CD4-positive, alpha-beta T cell treated with Interleukin-17A for 1 hour (primary cell): ENCODE measurements around the gene CA10.

Source experiments
- DNase-seq: peaks from one replicate; pipeline ENCODE4 v3.0.0-alpha.2; 2020

The CA10 gene

GRCh38 chr17:51855806-51856205 is 302.7 kb downstream of the CA10 start:
- no peak for DNase-seq

- DNase-seq, result no peak
Measured at GRCh38 chr17:51853857-51854256, 304.7 kb downstream of the CA10 start.

GRCh38 chr17:51852603-51853002 is 305.9 kb downstream of the CA10 start:
- no peak for DNase-seq

GRCh38 chr17:51850201-51850600 is 308.3 kb downstream of the CA10 start:
- no peak for DNase-seq

GRCh38 chr17:51848451-51848850 is 310.1 kb downstream of the CA10 start:
- no peak for DNase-seq

- DNase-seq, result no peak
Measured at GRCh38 chr17:51846566-51846965, 311.9 kb downstream of the CA10 start.

GRCh38 chr17:51845776-51846175 is 312.7 kb downstream of the CA10 start:
- DNase-seq, result no peak

- no peak for DNase-seq
Measured at GRCh38 chr17:51842763-51843162, 315.8 kb downstream of the CA10 start.

GRCh38 chr17:51841669-51842068 is 316.8 kb downstream of the CA10 start:
- no peak for DNase-seq

GRCh38 chr17:51840688-51841087 is 317.8 kb downstream of the CA10 start:
- no peak for DNase-seq

- DNase-seq, result no peak
Measured at GRCh38 chr17:51833620-51834019, 324.9 kb downstream of the CA10 start.

- no peak for DNase-seq
Measured at GRCh38 chr17:51833045-51833444, 325.5 kb downstream of the CA10 start.

- no peak for DNase-seq
Measured at GRCh38 chr17:51830886-51831285, 327.6 kb downstream of the CA10 start.

GRCh38 chr17:51830451-51830850 is 328.1 kb downstream of the CA10 start:
- no peak for DNase-seq

- DNase-seq, result no peak
Measured at GRCh38 chr17:51828901-51829300, 329.6 kb downstream of the CA10 start.

- DNase-seq, result no peak
Measured at GRCh38 chr17:51827140-51827539, 331.4 kb downstream of the CA10 start.

- DNase-seq, result no peak
Measured at GRCh38 chr17:51820766-51821165, 337.7 kb downstream of the CA10 start.

- DNase-seq, result peak; percentile 17
Measured at GRCh38 chr17:51820252-51820651, 338.3 kb downstream of the CA10 start.

GRCh38 chr17:51819341-51820219 is 338.9 kb downstream of the CA10 start:
- no peak for DNase-seq

- no peak for DNase-seq
Measured at GRCh38 chr17:51818777-51819176, 339.7 kb downstream of the CA10 start.

- DNase-seq, result no peak
Measured at GRCh38 chr17:51817955-51818354, 340.6 kb downstream of the CA10 start.

GRCh38 chr17:51817117-51817516 is 341.4 kb downstream of the CA10 start:
- DNase-seq, result no peak

GRCh38 chr17:51815097-51815496 is 343.4 kb downstream of the CA10 start:
- DNase-seq, result no peak

GRCh38 chr17:51814521-51814920 is 344.0 kb downstream of the CA10 start:
- DNase-seq, result no peak

GRCh38 chr17:51813784-51814174 is 344.7 kb downstream of the CA10 start:
- DNase-seq, result no peak
